ENCODE measurements around the gene MEX3D. TPM values are rescaled to one million over a fixed set of nuclear protein-coding genes. Genes with fewer than 3 reads are reported as not detected.

MEX3D gene
- total RNA-seq, 1 experiment from 2014 or later = 11.5 TPM

GRCh38 chr19:1508507-1508856 lies 59.6 kb downstream of the MEX3D start:
- no peak for DNase-seq (ENCODE audit: extremely low read depth, low read depth)

GRCh38 chr19:1507763-1508506 lies 60.2 kb downstream of the MEX3D start:
- DNase-seq (ENCODE audit: extremely low read depth, low read depth) = peak; percentile 88

- DNase-seq (ENCODE audit: extremely low read depth, low read depth) = no peak
Observed at GRCh38 chr19:1507192-1507660, 60.9 kb downstream of the MEX3D start.

GRCh38 chr19:1505991-1506881 lies 61.9 kb downstream of the MEX3D start:
- no peak for DNase-seq (ENCODE audit: extremely low read depth, low read depth)

- no peak for DNase-seq (ENCODE audit: extremely low read depth, low read depth)
Observed at GRCh38 chr19:1505012-1505411, 63.1 kb downstream of the MEX3D start.

Small RNA genes within 50 kb of the gene (small RNA-seq; reads per million reads assigned to genes)
- gene AC005943.2 (0 reads per million in 2 experiments), gene RN7SL477P (0 reads per million in 2 experiments), gene RNU6-1223P (0 reads per million in 2 experiments)

Other genes starting within 250 kb of the MEX3D start
- 52.3 and 78.2 TPM in 2 replicates for gene NDUFS7, start 184.4 kb downstream of the MEX3D start, total RNA-seq (2014; rRNA removed; shearing (Covaris generic))
- 9.7 and 10.3 TPM in 2 replicates for gene GAMT, start 166.8 kb downstream of the MEX3D start, total RNA-seq (2014; rRNA removed; shearing (Covaris generic))
- gene DAZAP1, start 160.7 kb downstream of the MEX3D start, total RNA-seq (2014; rRNA removed; shearing (Covaris generic)) = 101 and 122 TPM in 2 replicates
- 1,189 and 1,346 TPM in 2 replicates for gene RPS15, start 129.9 kb downstream of the MEX3D start, total RNA-seq (2014; rRNA removed; shearing (Covaris generic))
- gene APC2, start 118.2 kb downstream of the MEX3D start, total RNA-seq (2014; rRNA removed; shearing (Covaris generic)) = 0.02 TPM in 1 of 2 replicates, not detected in the other
- 21.0 and 28.9 TPM in 2 replicates for gene C19orf25, start 89.1 kb downstream of the MEX3D start, total RNA-seq (2014; rRNA removed; shearing (Covaris generic))
- 0.79 and 2.7 TPM in 2 replicates for gene PCSK4, start 78.0 kb downstream of the MEX3D start, total RNA-seq (2014; rRNA removed; shearing (Covaris generic))
- 0.79 and 0.92 TPM in 2 replicates for gene REEP6, start 77.1 kb downstream of the MEX3D start, total RNA-seq (2014; rRNA removed; shearing (Covaris generic))
- 0.57 and 1.0 TPM in 2 replicates for gene ADAMTSL5, start 55.3 kb downstream of the MEX3D start, total RNA-seq (2014; rRNA removed; shearing (Covaris generic))
- gene PLK5, start 44.2 kb downstream of the MEX3D start, total RNA-seq (2014; rRNA removed; shearing (Covaris generic)) = 0.05 TPM in 1 of 2 replicates, not detected in the other
- 70.8 and 77.2 TPM in 2 replicates for gene MBD3, start 24.5 kb upstream of the MEX3D start, total RNA-seq (2014; rRNA removed; shearing (Covaris generic))
- 83.7 and 102 TPM in 2 replicates for gene UQCR11, start 37.1 kb upstream of the MEX3D start, total RNA-seq (2014; rRNA removed; shearing (Covaris generic))
- gene TCF3, start 84.3 kb upstream of the MEX3D start, total RNA-seq (2014; rRNA removed; shearing (Covaris generic)) = 44.8 and 50.1 TPM in 2 replicates
- not detected in 2 replicates for gene ONECUT3, start 185.2 kb upstream of the MEX3D start, total RNA-seq (2014; rRNA removed; shearing (Covaris generic))
- 1.4 and 1.7 TPM in 2 replicates for gene ATP8B3, start 244.0 kb upstream of the MEX3D start, total RNA-seq (2014; rRNA removed; shearing (Covaris generic))

All from NCI-H460 (cell line).